ENCODE measurements around the gene IL18BP.

IL18BP gene

DNA sequence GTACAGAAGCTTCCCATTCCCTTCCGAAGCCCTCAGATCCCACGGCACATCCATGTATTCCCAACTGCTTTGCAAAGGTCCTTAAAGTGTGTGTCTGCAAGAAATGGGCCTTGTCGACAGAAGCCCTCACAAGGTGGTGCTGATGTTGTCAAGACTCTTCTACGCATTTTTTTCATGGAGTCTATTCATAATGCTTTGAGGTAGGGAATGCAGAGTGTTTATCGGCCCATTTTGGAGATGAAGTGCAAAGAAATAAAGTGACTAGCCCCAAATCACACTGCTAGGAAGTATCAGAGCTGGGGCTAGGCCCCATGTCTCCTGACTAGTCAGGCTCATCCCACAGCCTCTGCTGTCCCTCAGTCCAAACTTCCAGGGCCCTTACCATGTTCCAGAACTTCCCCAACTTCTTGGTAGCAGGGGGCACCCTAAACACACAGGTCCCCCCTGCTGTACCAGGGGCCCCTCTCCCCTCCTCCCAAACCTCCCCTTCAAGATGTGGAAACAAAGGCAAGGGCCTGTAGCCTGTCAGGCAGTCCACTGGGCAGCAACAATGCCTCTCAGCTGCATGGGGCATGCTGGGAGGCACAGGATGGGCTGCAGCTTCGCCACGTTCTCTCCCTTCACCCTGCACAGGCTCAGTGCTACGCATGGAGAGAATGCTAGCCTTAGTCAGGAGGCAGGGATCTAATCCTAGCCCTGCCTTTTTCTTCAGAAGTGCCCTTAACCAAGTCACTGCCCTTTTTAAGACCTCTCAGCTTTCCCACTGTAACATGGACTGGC is 7.8 kb downstream of the IL18BP start:
- Histone ChIP-seq H3K4me3 (ENCODE audit: low read depth in 1 of 2, low read length in 1 of 2) (no peak overlapping the region), H3K9me3 (no peaks in the 10 kb centered on the region), H3K27me3 (no peaks in the 10 kb centered on the region), H3K36me3 (peaks cover 100% of the 10 kb centered on the region), H3K4me1 (ENCODE audit: control insufficient read depth in 1 of 2, insufficient read depth in 1 of 2, low read depth in 1 of 2, low read length in 1 of 2) (no peaks in the 10 kb centered on the region), H3K27ac (no peak overlapping the region)
- TF ChIP-seq, protein P1, sequence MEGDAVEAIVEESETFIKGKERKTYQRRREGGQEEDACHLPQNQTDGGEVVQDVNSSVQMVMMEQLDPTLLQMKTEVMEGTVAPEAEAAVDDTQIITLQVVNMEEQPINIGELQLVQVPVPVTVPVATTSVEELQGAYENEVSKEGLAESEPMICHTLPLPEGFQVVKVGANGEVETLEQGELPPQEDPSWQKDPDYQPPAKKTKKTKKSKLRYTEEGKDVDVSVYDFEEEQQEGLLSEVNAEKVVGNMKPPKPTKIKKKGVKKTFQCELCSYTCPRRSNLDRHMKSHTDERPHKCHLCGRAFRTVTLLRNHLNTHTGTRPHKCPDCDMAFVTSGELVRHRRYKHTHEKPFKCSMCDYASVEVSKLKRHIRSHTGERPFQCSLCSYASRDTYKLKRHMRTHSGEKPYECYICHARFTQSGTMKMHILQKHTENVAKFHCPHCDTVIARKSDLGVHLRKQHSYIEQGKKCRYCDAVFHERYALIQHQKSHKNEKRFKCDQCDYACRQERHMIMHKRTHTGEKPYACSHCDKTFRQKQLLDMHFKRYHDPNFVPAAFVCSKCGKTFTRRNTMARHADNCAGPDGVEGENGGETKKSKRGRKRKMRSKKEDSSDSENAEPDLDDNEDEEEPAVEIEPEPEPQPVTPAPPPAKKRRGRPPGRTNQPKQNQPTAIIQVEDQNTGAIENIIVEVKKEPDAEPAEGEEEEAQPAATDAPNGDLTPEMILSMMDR (IDR thresholded peaks at IDR 0.05) = no peak

DNA sequence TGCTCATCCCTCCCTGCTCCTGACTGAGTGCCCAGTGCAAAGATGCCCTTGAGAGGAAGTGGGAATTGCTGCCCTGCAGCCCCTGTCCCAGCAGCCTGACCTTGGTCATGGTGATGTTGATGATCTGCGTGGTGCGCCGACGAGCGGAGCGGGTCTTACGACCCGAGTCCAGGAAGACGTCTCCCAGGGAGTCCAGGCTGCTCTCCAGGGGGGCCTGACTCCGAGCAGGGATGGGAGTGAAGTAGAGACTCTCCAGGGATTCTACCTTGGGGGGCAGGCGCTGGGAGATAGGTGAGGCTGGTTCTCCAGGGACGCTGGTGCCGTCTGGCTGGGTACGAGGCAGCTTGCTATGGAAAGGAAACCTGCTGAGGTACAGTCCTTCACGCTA is 8.4 kb downstream of the IL18BP start:
- no peaks in the 10 kb centered on the region for H3K9me3 ChIP-seq
- no peaks in the 10 kb centered on the region for H3K27me3 ChIP-seq
- peaks cover 100% of the 10 kb centered on the region for H3K36me3 ChIP-seq
- TF ChIP-seq, protein P1 (IDR thresholded peaks at IDR 0.05) = no peak
- H3K4me3 ChIP-seq (ENCODE audit: low read depth in 1 of 2, low read length in 1 of 2) = no peak overlapping the region
- no peaks in the 10 kb centered on the region for H3K4me1 ChIP-seq (ENCODE audit: control insufficient read depth in 1 of 2, insufficient read depth in 1 of 2, low read depth in 1 of 2, low read length in 1 of 2)
- no peak overlapping the region for H3K27ac ChIP-seq

DNA sequence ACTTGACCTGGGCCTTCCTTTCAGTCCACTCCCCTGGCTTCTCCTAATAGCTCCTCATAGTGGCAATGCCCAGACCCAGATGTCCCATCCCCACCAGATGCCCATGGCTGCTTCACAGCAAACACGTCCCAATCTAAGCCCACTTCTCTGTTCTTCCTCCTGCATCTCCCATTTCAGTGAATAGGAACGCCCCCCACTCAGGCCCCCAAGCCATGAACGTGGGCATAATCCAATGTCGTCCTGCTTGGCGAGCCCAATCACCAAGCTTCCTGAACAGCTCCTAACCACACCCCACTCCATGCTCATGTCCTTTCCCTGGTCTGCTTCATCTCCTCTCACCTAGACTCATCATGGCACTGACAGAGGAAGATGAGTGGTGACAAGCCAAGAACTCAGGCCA is 8.9 kb downstream of the IL18BP start:
- no peak overlapping the region for H3K27ac ChIP-seq
- no peak overlapping the region for H3K4me3 ChIP-seq (ENCODE audit: low read depth in 1 of 2, low read length in 1 of 2)
- no peaks in the 10 kb centered on the region for H3K9me3 ChIP-seq
- H3K36me3 ChIP-seq = peaks cover 100% of the 10 kb centered on the region
- H3K4me1 ChIP-seq (ENCODE audit: control insufficient read depth in 1 of 2, insufficient read depth in 1 of 2, low read depth in 1 of 2, low read length in 1 of 2) = no peaks in the 10 kb centered on the region
- TF ChIP-seq, protein P1 (IDR thresholded peaks at IDR 0.05) = no peak
- H3K27me3 ChIP-seq = no peaks in the 10 kb centered on the region

DNA sequence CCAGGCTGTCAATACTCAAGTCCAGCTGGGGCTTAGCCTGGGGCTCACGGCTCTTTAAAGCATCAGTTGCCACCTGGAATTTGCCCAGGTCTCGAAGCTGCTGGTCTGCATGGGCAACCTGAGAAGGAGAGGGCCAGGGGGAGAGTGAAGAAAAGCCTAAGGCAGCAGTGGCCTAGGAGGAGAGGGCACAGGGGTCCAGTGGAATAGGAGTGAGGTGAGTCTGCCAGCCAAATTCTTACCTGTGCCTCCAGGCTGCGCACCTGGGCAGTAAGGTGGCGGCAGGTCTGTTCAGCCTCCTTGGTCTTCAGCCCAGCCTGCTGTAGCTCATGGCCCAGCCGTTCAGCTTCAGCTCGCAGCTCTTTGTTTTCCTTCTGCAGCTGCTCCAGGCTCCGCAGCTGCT is 10.0 kb downstream of the IL18BP start:
- Histone ChIP-seq H3K9me3 (no peaks in the 10 kb centered on the region), H3K4me3 (ENCODE audit: low read depth in 1 of 2, low read length in 1 of 2) (no peak overlapping the region), H3K4me1 (ENCODE audit: control insufficient read depth in 1 of 2, insufficient read depth in 1 of 2, low read depth in 1 of 2, low read length in 1 of 2) (no peaks in the 10 kb centered on the region), H3K27ac (no peak overlapping the region), H3K27me3 (no peaks in the 10 kb centered on the region), H3K36me3 (peaks cover 100% of the 10 kb centered on the region)
- TF ChIP-seq, protein P1 (IDR thresholded peaks at IDR 0.05) = no peak

DNA sequence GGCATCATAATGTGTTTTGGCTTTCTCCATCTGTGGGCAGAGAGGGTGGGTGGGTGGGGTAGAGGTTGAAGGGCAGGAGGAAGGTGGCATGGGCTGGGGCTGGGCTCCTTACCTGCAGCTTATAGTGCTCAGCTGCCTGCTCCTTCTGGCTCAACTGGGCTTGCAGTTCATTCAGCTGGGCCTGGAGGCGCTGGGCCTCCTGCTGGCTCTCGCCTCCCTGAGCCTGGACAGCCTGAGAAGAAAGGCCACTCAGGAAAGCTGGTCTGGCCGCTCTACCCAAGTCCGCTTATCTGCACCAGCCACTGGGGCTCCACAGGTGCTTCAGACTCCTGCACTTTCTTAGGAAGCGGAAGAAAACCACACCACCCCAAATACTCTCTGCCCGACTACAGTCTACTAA is 10.4 kb downstream of the IL18BP start:
- H3K4me3 ChIP-seq (ENCODE audit: low read depth in 1 of 2, low read length in 1 of 2) = no peak overlapping the region
- peaks cover 100% of the 10 kb centered on the region for H3K36me3 ChIP-seq
- no peaks in the 10 kb centered on the region for H3K27me3 ChIP-seq
- no peak overlapping the region for H3K27ac ChIP-seq
- H3K4me1 ChIP-seq (ENCODE audit: control insufficient read depth in 1 of 2, insufficient read depth in 1 of 2, low read depth in 1 of 2, low read length in 1 of 2) = no peaks in the 10 kb centered on the region
- TF ChIP-seq, protein P1 (IDR thresholded peaks at IDR 0.05) = no peak
- no peaks in the 10 kb centered on the region for H3K9me3 ChIP-seq

Data from neutrophil (primary cell).